Fibroblast of the aortic adventitia (primary cell): ENCODE data around the gene IL36RN. TPM values are rescaled to one million over a fixed set of nuclear protein-coding genes. Genes with fewer than 3 reads are reported as not detected.

Experiments used
- DNase-seq: peaks from one replicate; pipeline ENCODE4 v3.0.0-alpha.2; 2010; ENCODE audit warnings: low read depth
- H3K4me3 ChIP-seq: 2 replicates; pipeline ENCODE4 v1.5.1; 2011; ENCODE audit warnings: low read depth, mild to moderate bottlenecking, control low read depth, low read length, moderate library complexity
- CTCF ChIP-seq: IDR thresholded peaks from 2 replicates; pipeline ENCODE4 v1.5.1; 2011; ENCODE audit warnings: mild to moderate bottlenecking, low read length, control low read depth, inconsistent platforms; ENCODE audit not compliant: insufficient read depth
- total RNA-seq: library from RNA; depleted of rRNA; stranded (reverse); fragments of >200 nt; gene quantifications from 2 replicates; pipeline ENCODE4 v1.2.3, GENCODE V29; 2012; ENCODE audit warnings: low replicate concordance

Gene IL36RN
- total RNA-seq, 1 donor: not detected

- no peak overlapping the region for H3K4me3 ChIP-seq
- no peak for TF ChIP-seq CTCF
- no peak for DNase-seq
Observed at GRCh38 chr2:113083296-113083695, 24.3 kb downstream of the IL36RN start.

GRCh38 chr2:113084249-113085000 is 25.4 kb downstream of the IL36RN start:
- no peak overlapping the region for H3K4me3 ChIP-seq
- peak; percentile 61 for TF ChIP-seq CTCF
- peak; percentile 44 for DNase-seq

GRCh38 chr2:113085542-113085941 is 26.5 kb downstream of the IL36RN start:
- no peak for TF ChIP-seq CTCF
- no peak overlapping the region for H3K4me3 ChIP-seq
- DNase-seq: no peak

GRCh38 chr2:113088213-113088992 is 29.4 kb downstream of the IL36RN start:
- TF ChIP-seq CTCF: no peak
- no peak overlapping the region for H3K4me3 ChIP-seq
- DNase-seq: no peak

- no peak for TF ChIP-seq CTCF
- DNase-seq: no peak
- no peak overlapping the region for H3K4me3 ChIP-seq
Observed at GRCh38 chr2:113089916-113090315, 30.9 kb downstream of the IL36RN start.

GRCh38 chr2:113091231-113091896 is 32.4 kb downstream of the IL36RN start:
- H3K4me3 ChIP-seq: no peak overlapping the region
- no peak for TF ChIP-seq CTCF
- no peak for DNase-seq
